Smooth muscle cell (in vitro differentiated cells): ENCODE measurements around the gene CDH18. TPM values are rescaled to one million over a fixed set of nuclear protein-coding genes. Genes with fewer than 3 reads are reported as not detected.

Source experiments
- DNase-seq: peaks from one replicate; lab custom pipeline; 2025; ENCODE audit not compliant: unreplicated experiment; lab: John Stamatoyannopoulos, UW
- H2AFZ ChIP-seq: fragments of 200-600 bp; sonication (generic); 2 replicates; pipeline ENCODE4 v1.6.0; 2016; ENCODE audit warnings: antibody characterized with exemption, low read depth, mild to moderate bottlenecking
- H3F3A ChIP-seq: fragments of 200-600 bp; sonication (generic); 2 replicates; pipeline ENCODE4 v1.6.0; 2017; ENCODE audit warnings: antibody characterized with exemption, low read depth
- H3K27ac ChIP-seq: fragments of 200-600 bp; sonication (generic); 2 replicates; pipeline ENCODE4 v1.5.1; 2016; ENCODE audit warnings: low read depth, mild to moderate bottlenecking
- H3K27me3 ChIP-seq: fragments of 200-600 bp; sonication (generic); 2 replicates; pipeline ENCODE4 v1.6.1; 2016; ENCODE audit warnings: low read depth, mild to moderate bottlenecking
- H3K36me3 ChIP-seq: fragments of 200-600 bp; sonication (generic); 2 replicates; pipeline ENCODE4 v1.5.1; 2016; ENCODE audit warnings: low read depth
- H3K4me1 ChIP-seq: fragments of 200-600 bp; sonication (generic); 2 replicates; pipeline ENCODE4 v1.5.1; 2016; ENCODE audit warnings: low read depth
- H3K4me2 ChIP-seq: fragments of 200-600 bp; sonication (generic); 2 replicates; pipeline ENCODE4 v1.6.0; 2016; ENCODE audit warnings: mild to moderate bottlenecking
- H3K4me3 ChIP-seq: fragments of 200-600 bp; sonication (generic); 2 replicates; pipeline ENCODE4 v1.5.1; 2016; ENCODE audit warnings: mild to moderate bottlenecking
- H3K79me2 ChIP-seq: fragments of 200-600 bp; sonication (generic); 2 replicates; pipeline ENCODE4 v1.6.0; 2016; ENCODE audit warnings: low read depth, mild to moderate bottlenecking
- H3K9ac ChIP-seq: fragments of 200-600 bp; sonication (generic); 2 replicates; pipeline ENCODE4 v1.6.0; 2016; ENCODE audit warnings: low read depth
- H3K9me3 ChIP-seq: fragments of 200-600 bp; sonication (generic); replicated peaks from 2 replicates; pipeline ENCODE4 v1.5.1; 2016; ENCODE audit warnings: low read depth
- H4K20me1 ChIP-seq: fragments of 200-600 bp; sonication (generic); 2 replicates; pipeline ENCODE4 v1.6.0; 2016; ENCODE audit warnings: low read depth
- WGBS: methylation state at CpG from one replicate; pipeline ENCODE4 v1.1.7; 2016; ENCODE audit warnings: low lambda C conversion rate; 5-methylcytosine and 5-hydroxymethylcytosine counted together
- polyA plus RNA-seq: library from polyadenylated mRNA; unstranded; fragments of >200 nt; fragmentation: Nextera tagmentation; extraction: Ambion mirVana; gene quantifications from 2 replicates; pipeline ENCODE4 v1.2.1, GENCODE V29; 2016
- total RNA-seq: library from RNA; depleted of rRNA; stranded (reverse); fragments of >200 nt; gene quantifications from 2 replicates; pipeline ENCODE4 v1.2.3, GENCODE V29; 2014
- TF ChIP-seq, protein P1 (sequence below): fragments of 200-600 bp; sonication (generic); IDR thresholded peaks from 2 replicates; pipeline ENCODE4 v1.5.1; 2017; ENCODE audit warnings: borderline replicate concordance, mild to moderate bottlenecking, antibody characterized with exemption; ENCODE audit not compliant: insufficient read depth, poor library complexity, severe bottlenecking

The CDH18 gene
- total and polyA plus RNA-seq, 2 experiments from 2014 or later = 0.13 TPM; not detected in 1

- no peaks in the 10 kb centered on the region for H3K79me2 ChIP-seq
- no peaks in the 10 kb centered on the region for H3K4me1 ChIP-seq
- H3K27me3 ChIP-seq = no peaks in the 10 kb centered on the region
- H3F3A ChIP-seq = no peaks in the 10 kb centered on the region
- TF ChIP-seq, protein P1, sequence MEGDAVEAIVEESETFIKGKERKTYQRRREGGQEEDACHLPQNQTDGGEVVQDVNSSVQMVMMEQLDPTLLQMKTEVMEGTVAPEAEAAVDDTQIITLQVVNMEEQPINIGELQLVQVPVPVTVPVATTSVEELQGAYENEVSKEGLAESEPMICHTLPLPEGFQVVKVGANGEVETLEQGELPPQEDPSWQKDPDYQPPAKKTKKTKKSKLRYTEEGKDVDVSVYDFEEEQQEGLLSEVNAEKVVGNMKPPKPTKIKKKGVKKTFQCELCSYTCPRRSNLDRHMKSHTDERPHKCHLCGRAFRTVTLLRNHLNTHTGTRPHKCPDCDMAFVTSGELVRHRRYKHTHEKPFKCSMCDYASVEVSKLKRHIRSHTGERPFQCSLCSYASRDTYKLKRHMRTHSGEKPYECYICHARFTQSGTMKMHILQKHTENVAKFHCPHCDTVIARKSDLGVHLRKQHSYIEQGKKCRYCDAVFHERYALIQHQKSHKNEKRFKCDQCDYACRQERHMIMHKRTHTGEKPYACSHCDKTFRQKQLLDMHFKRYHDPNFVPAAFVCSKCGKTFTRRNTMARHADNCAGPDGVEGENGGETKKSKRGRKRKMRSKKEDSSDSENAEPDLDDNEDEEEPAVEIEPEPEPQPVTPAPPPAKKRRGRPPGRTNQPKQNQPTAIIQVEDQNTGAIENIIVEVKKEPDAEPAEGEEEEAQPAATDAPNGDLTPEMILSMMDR = no peak
- no peaks in the 10 kb centered on the region for H3K36me3 ChIP-seq
- no peak for DNase-seq
- H3K4me3 ChIP-seq = no peak overlapping the region
- H3K9me3 ChIP-seq = no peaks in the 10 kb centered on the region
- 43% methylated on average over 1 of the region's 1 CpG for WGBS
- H3K27ac ChIP-seq = no peak overlapping the region
- H3K9ac ChIP-seq = no peak overlapping the region
- H3K4me2 ChIP-seq = no peak overlapping the region
- no peak overlapping the region for H2AFZ ChIP-seq
- no peaks in the 10 kb centered on the region for H4K20me1 ChIP-seq
These were observed 220.0 kb downstream of the CDH18 start for GRCh38 chr5:19767987-19768386.

GRCh38 chr5:19753579-19753978 lies 234.4 kb downstream of the CDH18 start:
- Histone ChIP-seq H3K27ac (no peak overlapping the region), H3K9me3 (no peaks in the 10 kb centered on the region), H3K79me2 (no peaks in the 10 kb centered on the region), H3K9ac (no peak overlapping the region), H2AFZ (no peak overlapping the region), H3K36me3 (peaks cover 5% of the 10 kb centered on the region), H3K4me2 (no peak overlapping the region), H3K4me3 (no peak overlapping the region), H4K20me1 (no peaks in the 10 kb centered on the region), H3K27me3 (no peaks in the 10 kb centered on the region), H3K4me1 (no peaks in the 10 kb centered on the region), H3F3A (no peaks in the 10 kb centered on the region)
- TF ChIP-seq, protein P1 = no peak
- WGBS = 87% methylated on average over 2 of the region's 2 CpGs
- DNase-seq = no peak

- Histone ChIP-seq H4K20me1 (no peaks in the 10 kb centered on the region), H3K4me1 (no peaks in the 10 kb centered on the region)
- TF ChIP-seq, protein P1 = no peak
These were observed 236.7 kb downstream of the CDH18 start for GRCh38 chr5:19751326-19751725.

DNA sequence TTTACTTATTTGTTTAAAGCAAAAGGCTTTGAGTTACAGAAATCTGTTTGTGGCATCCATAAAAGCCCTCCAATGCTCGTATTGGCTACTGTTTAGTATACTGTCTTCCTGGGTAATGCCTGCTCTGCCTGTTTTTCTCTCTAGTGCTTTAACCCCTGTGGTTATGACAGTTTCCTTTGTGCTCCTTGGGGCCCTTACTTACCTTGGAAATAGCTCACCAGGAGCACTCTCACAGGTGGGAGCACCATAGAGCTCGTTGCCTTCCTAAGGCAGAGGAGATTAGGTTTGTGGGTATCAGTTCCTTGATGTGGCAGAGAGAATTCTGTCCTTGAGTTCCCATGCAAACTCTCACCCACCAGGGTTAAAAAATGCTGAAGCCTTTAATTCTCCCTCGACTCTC lies 242.8 kb downstream of the CDH18 start:
- Histone ChIP-seq H3K79me2 (no peaks in the 10 kb centered on the region), H3K4me2 (no peak overlapping the region), H3K9me3 (no peaks in the 10 kb centered on the region), H3F3A (no peaks in the 10 kb centered on the region), H3K4me1 (no peaks in the 10 kb centered on the region), H2AFZ (no peak overlapping the region), H3K4me3 (no peak overlapping the region), H3K36me3 (no peaks in the 10 kb centered on the region), H3K27me3 (no peaks in the 10 kb centered on the region), H3K27ac (no peak overlapping the region), H4K20me1 (no peaks in the 10 kb centered on the region), H3K9ac (no peak overlapping the region)
- TF ChIP-seq, protein P1 = no peak
- WGBS = 66% methylated on average over 3 of the region's 3 CpGs
- no peak for DNase-seq

More at GRCh38 chr5:19751326-19751725, 236.7 kb downstream of the CDH18 start:
- Histone ChIP-seq H3K9me3 (no peaks in the 10 kb centered on the region), H3K4me3 (no peak overlapping the region), H3K27me3 (no peaks in the 10 kb centered on the region), H2AFZ (no peak overlapping the region), H3K27ac (no peak overlapping the region), H3K9ac (no peak overlapping the region), H3K79me2 (no peaks in the 10 kb centered on the region), H3K36me3 (peaks cover 5% of the 10 kb centered on the region), H3F3A (no peaks in the 10 kb centered on the region), H3K4me2 (no peak overlapping the region)
- DNase-seq = no peak
